Hepatic stellate cell (primary cell): Measurements from ENCODE around the gene ANGPTL7.

Source experiments
- DNase-seq: peaks from one replicate; pipeline ENCODE4 v3.0.0; 2011; ENCODE audit warnings: low spot score

Gene ANGPTL7

DNA sequence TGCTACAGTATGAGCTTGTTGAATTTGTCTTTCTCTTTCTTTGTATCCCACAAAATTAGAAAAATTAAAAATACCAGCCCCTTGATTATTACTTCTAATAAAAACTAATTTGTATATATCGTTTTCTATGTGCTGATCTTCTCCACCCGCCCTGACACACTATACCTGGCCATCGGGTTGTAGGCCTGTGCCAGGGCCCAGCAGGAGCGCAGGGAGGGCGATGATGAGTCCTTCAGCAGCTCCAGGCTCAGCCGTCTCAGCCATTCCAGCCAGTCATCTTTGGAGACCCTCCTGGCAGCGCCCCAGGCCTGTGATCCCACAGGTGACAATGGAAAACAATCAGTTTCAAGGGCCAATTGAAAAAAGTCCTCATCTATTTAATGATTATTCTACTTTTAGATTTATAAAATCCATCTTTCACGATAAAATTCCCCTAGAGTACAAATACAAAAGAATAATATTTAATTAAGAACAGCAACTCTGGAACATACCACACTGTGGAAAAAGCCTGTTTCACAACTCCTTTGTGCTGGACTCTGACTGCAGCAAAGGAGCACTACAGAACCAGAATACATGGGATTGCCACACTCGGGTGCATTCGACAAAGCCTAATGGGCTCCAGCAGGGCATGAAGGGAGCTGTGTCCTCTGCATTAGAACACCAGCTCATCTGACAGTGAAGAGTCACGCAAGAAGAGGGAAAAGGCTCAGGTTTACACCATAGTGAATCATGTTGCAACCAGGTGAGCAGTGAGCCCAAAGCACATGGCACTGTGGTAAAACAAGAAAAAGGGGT lies 15.4 kb downstream of the ANGPTL7 start:
- DNase-seq: no peak

DNA sequence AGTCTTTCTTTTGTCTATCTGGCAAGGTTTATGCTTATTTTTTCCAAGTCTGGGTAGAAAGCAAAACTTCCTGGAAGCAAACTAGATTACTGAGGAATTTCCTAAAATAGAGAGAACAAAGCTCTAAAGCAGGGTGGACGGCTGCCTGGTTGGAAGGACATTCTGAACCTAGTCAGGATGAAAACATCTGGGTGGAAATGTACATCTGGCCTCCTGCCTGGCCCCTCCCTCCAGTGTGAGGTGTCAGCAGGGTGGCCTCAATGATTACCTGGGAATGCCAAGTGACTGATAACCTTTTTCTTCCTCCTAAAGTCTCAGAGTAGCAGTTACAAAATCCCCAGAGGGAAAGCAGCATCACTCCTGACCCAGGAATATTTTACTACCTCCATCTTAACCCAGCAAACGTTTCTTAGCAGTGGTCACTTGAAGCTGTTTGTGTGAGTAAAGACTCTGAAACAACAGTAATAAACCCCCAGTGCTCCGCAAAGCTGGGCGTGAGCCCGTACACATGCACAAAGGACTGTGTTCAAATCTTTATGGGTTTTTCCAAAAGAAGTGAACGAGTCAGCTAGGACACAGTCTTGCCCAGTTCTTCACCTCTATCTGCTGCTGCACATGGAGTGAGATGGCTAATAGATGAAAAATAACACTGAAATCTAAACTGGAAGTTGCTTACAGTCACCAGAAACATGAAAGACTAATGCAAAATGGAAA lies 18.9 kb downstream of the ANGPTL7 start:
- no peak for DNase-seq

DNA sequence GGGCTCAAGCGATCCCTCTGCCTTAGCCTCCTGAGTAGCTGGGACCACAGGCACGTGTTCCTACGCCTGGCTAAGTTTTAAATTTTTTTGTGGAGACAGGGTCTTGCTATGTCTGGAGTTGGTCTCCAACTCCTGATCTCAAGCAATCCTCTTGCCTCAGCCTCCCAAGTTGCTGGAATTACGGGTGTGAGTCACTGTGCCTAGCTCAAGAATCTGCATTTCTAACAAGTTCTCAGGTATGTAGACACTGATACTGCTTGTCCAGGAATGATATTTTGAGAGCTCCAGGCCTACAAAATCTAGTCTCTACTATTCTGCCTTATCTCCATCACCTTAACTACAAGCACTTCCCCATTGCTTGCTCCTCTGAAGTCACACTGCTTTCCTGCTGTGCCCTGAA lies 22.3 kb downstream of the ANGPTL7 start:
- DNase-seq: no peak

DNA sequence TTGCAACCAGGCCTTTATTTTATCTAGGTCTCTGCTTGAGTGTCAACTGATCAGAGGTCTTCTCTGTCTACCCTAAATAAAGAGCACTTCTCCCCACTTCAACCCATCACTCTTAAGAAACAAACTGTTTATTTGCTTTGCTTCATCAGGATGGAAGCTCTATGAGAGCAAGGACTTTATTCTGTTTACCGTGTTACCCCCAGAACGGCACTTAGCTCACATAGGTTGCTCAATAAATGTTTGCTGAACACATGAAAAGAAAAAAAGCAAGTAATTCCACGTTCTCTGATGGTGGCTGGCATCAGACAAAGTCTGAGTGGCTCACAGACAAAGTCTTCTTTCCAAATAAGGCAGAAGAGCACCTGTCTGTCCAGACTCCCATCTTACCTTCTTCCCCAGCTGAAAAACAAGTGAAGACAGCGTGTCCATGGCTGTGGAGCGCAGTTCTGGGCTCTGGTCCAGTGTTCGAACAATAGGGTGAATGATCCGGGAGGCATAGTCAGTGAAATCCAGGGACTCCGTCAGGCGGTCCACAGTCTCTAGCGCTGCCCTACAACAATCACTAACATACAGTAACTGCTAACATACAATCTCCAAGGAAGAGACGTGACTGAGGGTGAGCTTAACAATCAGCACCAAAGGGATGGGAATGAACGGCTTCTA lies 22.9 kb downstream of the ANGPTL7 start:
- DNase-seq: no peak

DNA sequence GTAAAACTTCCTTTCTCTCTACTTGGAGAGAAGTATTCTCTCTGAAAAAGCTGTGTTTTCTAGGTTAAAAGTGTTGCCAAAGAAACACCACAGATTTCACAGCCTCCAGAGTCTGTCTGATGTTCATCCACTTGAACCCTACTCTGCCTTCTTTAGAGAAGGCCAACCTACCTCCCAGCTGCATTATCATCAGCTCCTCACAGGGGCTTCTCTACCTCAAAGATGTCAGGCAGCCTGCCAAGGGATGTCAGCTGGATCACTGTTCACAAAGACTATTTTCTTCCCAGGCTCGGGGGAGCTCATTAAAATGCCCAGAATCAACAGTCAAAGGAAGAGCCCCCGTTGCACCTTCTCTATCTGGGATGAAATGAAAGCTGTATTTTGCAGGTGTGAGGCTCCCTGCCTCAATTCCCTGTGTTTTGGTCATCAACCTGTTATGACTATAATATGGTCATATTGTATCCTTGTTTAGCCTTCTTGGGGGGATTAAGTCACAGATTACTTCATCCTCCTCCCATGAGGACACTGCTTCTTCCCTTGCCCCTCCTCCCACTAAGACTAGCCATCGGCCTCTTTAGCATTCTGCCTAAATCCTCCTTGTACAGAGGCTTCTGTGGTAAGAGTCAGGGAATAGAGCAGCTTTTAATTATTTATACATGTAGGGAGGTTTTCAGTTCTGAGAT lies 25.7 kb downstream of the ANGPTL7 start:
- DNase-seq: no peak

DNA sequence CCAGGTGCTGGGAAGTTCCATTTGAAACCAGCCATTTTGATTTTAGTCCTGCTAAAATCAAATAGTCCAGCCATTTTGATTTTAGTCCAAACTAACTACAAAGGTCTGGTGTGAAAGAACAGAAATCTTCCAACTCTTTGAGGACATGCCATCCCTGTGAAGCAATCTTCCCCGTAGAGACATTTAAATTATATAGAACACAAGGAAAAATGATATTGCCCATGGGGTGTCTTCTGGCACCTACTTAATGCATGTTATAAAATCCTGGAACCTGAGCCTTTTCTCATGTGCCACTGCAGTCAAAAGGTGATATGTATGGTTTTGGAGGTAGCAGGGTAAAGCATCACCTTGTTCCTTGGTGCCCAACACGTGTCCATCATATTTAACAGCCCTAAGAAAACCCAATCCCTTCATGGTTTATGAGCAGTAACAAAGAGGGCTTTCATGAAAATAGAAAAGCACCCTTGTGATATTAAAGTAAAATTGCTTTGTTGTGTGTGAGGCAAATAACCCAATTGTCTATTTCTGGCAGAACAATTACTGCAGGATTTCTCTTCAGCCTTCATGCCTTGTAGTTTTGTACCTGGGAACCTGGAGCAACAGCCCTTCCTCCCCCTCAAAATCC lies 26.3 kb downstream of the ANGPTL7 start:
- DNase-seq: no peak

DNA sequence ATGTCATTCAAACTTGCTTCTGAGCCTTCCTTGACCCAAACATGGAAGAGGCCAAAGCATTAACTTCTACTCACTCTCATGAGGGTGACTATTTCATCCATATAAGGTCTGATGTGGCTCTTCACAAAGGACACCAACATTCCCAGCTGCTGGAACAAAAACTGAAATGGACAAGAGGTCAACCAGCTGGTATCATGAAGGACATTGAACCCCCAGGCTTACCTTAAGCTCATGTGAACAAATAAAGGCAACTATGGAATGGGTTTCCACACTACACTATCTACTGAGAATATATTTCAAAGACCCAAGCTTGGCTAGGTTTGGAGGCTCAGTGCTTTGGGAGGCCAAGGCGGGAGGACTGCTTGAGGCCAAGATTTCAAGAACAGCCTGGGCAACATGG lies 26.9 kb downstream of the ANGPTL7 start:
- DNase-seq: no peak

DNA sequence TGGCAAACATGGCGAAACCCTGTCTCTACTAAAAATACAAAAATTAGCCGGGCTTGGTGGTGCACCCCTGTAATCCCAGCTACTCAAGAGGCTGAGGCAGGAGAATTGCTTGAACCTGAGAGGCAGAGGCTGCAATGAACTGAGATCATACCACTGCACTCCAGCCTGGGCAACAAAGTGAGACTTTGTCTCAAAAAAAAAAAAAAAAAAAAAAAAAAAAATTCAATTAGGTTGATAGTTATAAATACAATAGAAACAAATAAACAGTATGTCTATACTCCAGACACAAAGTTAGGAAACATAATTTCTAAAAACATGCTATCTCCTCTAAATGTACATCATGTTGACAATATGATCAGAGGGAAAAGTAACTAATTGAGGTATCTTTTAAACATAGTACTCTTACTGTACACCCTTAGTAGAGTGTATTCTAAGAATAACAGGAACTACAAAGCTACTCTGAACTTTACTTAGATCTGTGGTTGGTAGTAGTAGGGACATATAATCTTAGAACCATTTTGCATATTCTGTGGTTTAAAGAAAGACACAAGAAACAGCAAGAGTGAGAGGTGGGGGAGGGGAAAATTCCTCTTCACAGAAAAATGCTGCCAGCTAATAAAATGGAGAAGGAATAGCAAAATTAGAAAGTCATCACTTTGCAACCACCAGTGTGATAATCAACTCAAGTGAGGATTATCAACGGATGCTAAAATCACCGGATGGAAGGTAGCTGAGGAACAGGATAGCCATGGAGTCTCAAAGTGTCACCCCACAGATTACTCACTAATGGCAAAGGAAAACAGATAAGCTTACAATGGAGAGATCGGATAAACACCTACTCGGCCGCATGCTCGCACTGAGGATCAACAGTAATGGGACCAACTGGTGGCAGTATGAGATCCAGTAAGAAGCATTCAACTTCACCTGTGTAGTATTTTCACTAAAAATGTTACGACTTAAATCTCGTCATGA lies 38.2 kb downstream of the ANGPTL7 start:
- DNase-seq: no peak

DNA sequence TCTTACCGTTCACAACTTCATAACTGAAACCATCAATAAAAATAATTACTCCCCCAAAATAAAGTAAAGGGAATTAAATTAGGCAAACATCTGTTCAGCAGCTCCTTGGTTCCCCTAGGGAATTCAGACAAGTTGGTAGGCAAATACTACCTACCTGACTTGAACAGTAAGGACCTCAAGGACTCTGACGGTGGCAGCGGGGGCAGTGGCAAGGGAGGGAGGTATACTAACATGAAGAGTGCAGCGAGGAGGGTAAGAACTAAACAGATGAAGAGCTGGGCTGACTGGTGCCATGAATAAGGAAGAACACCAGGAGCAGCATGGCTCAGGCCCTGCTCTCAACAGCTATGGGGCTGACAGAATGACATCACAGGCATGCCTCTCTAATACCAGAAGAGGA lies 40.0 kb downstream of the ANGPTL7 start:
- DNase-seq: no peak

DNA sequence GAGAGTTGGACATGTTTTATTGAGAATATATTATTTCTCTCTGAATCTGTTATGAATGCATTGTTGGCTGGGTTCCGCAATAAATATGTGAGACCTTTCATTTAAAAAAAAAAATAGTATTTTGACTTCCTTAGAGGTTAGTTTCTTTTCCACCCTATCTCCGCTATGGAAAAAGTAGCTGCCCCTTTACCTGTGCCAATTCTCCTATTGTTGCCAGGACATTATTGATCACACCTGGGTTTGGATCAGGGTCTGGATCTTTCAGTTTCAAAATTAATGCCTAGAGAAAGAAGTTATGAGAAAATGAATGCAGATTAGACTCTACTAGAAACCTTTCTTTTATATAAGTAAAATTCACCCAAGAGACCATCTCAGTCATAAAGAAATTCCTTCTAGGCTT lies 44.1 kb downstream of the ANGPTL7 start:
- no peak for DNase-seq

DNA sequence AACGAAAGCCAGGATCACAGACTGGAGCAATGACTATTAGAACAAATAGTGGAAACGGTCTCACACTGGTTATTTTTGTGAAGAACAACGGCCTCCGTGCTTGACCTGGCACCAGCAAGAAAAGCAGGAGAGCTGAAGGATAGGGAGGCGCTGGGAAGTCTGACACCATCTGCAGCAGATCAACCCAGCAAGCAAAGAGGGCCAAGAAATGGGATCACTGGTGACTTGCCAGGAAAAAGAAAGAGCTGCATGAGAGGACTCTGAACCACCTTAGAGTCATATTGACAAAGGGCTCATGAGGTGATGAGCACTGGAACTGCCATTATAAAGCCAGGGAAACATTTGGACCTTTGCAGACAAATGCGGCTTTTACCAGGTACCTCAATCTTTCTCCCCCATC lies 48.2 kb downstream of the ANGPTL7 start:
- DNase-seq: no peak

DNA sequence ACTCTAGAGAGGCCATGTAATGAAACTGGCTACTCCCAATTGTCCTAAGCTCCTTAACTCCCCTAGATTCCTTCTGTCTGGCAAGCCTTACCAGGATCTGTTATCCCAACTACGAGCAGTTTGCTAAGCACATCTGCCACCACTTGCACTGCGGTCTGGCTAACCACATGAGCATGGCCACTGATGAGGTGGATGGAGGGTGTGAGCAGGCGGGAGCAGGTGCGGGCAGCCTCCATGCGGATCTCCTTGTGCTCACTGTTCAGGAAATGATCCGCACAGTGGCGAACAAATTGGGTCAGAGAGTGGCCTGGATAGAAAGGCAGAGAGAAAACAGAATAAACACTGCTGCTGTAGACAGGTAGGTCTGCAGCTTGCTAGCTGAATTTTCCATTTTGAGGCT lies 49.2 kb downstream of the ANGPTL7 start:
- DNase-seq: no peak

DNA sequence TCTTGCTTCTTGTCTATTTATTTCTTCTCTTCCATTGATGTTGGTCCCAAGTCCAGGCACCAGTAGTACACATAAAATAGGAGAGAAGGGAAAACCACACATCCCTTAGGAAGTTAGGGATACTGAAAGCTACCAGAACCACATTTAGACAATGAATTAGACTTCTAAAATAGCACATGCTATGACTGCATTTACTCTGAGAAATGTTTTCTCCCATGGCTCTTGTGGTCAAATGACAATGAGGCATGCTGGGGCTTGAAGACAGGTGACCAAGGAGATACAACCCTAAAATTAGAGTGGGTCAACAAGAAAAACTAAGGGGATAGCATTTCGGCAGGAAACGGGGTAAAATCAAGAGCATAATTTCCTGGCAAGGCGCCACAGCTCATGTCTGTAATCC lies 56.1 kb downstream of the ANGPTL7 start:
- no peak for DNase-seq
